ENCODE results near the gene SNX8.

Gene SNX8

DNA sequence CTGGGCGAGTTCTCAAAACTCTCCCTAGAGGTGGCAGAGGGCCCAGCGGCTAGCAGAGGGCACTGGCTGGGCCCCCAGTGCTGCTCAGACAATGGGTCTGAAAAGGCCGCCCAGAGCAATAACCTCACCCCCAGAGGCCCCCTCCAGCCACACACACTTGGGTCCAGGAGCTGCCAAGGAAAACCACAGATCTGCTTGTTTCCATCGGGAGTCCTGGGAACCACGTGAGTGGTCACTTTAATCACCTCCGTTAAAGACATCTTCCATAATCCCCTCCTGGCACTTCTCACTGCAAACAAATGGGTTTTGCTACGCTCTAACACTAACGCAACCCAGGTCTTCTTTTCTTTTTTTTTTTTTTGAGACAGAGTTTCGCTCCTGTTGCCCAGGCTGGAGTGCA lies 42.2 kb downstream of the SNX8 start:
- Histone ChIP-seq H3K9me3 (ENCODE audit: insufficient read depth, low read length, severe bottlenecking) (no peaks in the 10 kb centered on the region), H3K4me2 (ENCODE audit: insufficient read depth, low read length) (no peak overlapping the region), H3K36me3 (ENCODE audit: insufficient read depth, low read length) (peaks cover 27% of the 10 kb centered on the region), H4K20me1 (ENCODE audit: insufficient read depth, low read length) (peaks cover 7% of the 10 kb centered on the region; the same call in 1 of the 2 replicates), H3K4me3 (ENCODE audit: low read depth in 1 of 2, low read length in 2 of 2) (no peak overlapping the region), H3K27ac (ENCODE audit: low read length) (no peak overlapping the region), H3K79me2 (ENCODE audit: insufficient read depth, low read length) (no peaks in the 10 kb centered on the region), H2AFZ (ENCODE audit: low read depth, low read length) (no peak overlapping the region), H3K4me1 (ENCODE audit: insufficient read depth, low read length) (no peaks in the 10 kb centered on the region), H3K9ac (ENCODE audit: low read depth, low read length) (no peak overlapping the region), H3K27me3 (ENCODE audit: insufficient read depth, low read length, poor library complexity) (no peaks in the 10 kb centered on the region)
- DNase-seq (no peak), ATAC-seq (ENCODE audit: insufficient read depth, low read depth) (no peak)
- TF ChIP-seq, protein P1, sequence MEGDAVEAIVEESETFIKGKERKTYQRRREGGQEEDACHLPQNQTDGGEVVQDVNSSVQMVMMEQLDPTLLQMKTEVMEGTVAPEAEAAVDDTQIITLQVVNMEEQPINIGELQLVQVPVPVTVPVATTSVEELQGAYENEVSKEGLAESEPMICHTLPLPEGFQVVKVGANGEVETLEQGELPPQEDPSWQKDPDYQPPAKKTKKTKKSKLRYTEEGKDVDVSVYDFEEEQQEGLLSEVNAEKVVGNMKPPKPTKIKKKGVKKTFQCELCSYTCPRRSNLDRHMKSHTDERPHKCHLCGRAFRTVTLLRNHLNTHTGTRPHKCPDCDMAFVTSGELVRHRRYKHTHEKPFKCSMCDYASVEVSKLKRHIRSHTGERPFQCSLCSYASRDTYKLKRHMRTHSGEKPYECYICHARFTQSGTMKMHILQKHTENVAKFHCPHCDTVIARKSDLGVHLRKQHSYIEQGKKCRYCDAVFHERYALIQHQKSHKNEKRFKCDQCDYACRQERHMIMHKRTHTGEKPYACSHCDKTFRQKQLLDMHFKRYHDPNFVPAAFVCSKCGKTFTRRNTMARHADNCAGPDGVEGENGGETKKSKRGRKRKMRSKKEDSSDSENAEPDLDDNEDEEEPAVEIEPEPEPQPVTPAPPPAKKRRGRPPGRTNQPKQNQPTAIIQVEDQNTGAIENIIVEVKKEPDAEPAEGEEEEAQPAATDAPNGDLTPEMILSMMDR (IDR thresholded peaks at IDR 0.05; ENCODE audit: borderline replicate concordance, extremely low read depth, low read length, poor library complexity, severe bottlenecking): no peak
- no peak for TF ChIP-seq EZH2 (IDR thresholded peaks at IDR 0.05; ENCODE audit: borderline replicate concordance, low read depth, low read length, severe bottlenecking)

GRCh38 chr7:2271273-2272026 lies 42.8 kb downstream of the SNX8 start:
- DNase-seq: no peak
- Histone ChIP-seq H3K9ac (ENCODE audit: low read depth, low read length) (no peak overlapping the region), H3K4me3 (ENCODE audit: low read depth in 1 of 2, low read length in 2 of 2) (no peak overlapping the region), H3K27me3 (ENCODE audit: insufficient read depth, low read length, poor library complexity) (no peaks in the 10 kb centered on the region), H4K20me1 (ENCODE audit: insufficient read depth, low read length) (0 out of 2 replicates have a peak, but pooled peaks cover 4% of the 10 kb centered on the region), H3K79me2 (ENCODE audit: insufficient read depth, low read length) (no peaks in the 10 kb centered on the region), H2AFZ (ENCODE audit: low read depth, low read length) (no peak overlapping the region), H3K4me2 (ENCODE audit: insufficient read depth, low read length) (no peak overlapping the region), H3K9me3 (ENCODE audit: insufficient read depth, low read length, severe bottlenecking) (no peaks in the 10 kb centered on the region), H3K27ac (ENCODE audit: low read length) (no peak overlapping the region), H3K4me1 (ENCODE audit: insufficient read depth, low read length) (no peaks in the 10 kb centered on the region), H3K36me3 (ENCODE audit: insufficient read depth, low read length) (peaks cover 27% of the 10 kb centered on the region)
- no peak for ATAC-seq (ENCODE audit: insufficient read depth, low read depth)
- TF ChIP-seq EZH2 (IDR thresholded peaks at IDR 0.05; ENCODE audit: borderline replicate concordance, low read depth, low read length, severe bottlenecking): no peak
- TF ChIP-seq, protein P1 (IDR thresholded peaks at IDR 0.05; ENCODE audit: borderline replicate concordance, extremely low read depth, low read length, poor library complexity, severe bottlenecking): no peak

GRCh38 chr7:2270495-2270894 lies 43.7 kb downstream of the SNX8 start:
- no peak overlapping the region for H3K27ac ChIP-seq (ENCODE audit: low read length)
- no peak overlapping the region for H3K9ac ChIP-seq (ENCODE audit: low read depth, low read length)
- H3K36me3 ChIP-seq (ENCODE audit: insufficient read depth, low read length): peaks cover 23% of the 10 kb centered on the region
- H3K27me3 ChIP-seq (ENCODE audit: insufficient read depth, low read length, poor library complexity): no peaks in the 10 kb centered on the region
- H3K4me2 ChIP-seq (ENCODE audit: insufficient read depth, low read length): no peak overlapping the region
- TF ChIP-seq, protein P1 (IDR thresholded peaks at IDR 0.05; ENCODE audit: borderline replicate concordance, extremely low read depth, low read length, poor library complexity, severe bottlenecking): no peak
- TF ChIP-seq EZH2 (IDR thresholded peaks at IDR 0.05; ENCODE audit: borderline replicate concordance, low read depth, low read length, severe bottlenecking): no peak
- no peak overlapping the region for H2AFZ ChIP-seq (ENCODE audit: low read depth, low read length)
- no peaks in the 10 kb centered on the region for H3K79me2 ChIP-seq (ENCODE audit: insufficient read depth, low read length)
- no peak overlapping the region for H3K4me3 ChIP-seq (ENCODE audit: low read depth in 1 of 2, low read length in 2 of 2)
- H3K9me3 ChIP-seq (ENCODE audit: insufficient read depth, low read length, severe bottlenecking): no peaks in the 10 kb centered on the region
- DNase-seq (no peak), ATAC-seq (ENCODE audit: insufficient read depth, low read depth) (no peak)
- H3K4me1 ChIP-seq (ENCODE audit: insufficient read depth, low read length): no peaks in the 10 kb centered on the region
- H4K20me1 ChIP-seq (ENCODE audit: insufficient read depth, low read length): no peaks in the 10 kb centered on the region
